ENCODE results near the gene C17orf107.
"Not testable (repeated sequence)": the region's sequence is repeated elsewhere in the genome, so short reads cannot be mapped to it uniquely, and the experiment has no call there.

C17orf107 gene

GRCh38 chr17:4899341-4900230 lies at the start of gene C17orf107:
Gene C17orf107 (plus strand): TSS chr17:4899536. CDS start chr17:4899763, 227 bp downstream.
- DNase-seq: no peak

DNA sequence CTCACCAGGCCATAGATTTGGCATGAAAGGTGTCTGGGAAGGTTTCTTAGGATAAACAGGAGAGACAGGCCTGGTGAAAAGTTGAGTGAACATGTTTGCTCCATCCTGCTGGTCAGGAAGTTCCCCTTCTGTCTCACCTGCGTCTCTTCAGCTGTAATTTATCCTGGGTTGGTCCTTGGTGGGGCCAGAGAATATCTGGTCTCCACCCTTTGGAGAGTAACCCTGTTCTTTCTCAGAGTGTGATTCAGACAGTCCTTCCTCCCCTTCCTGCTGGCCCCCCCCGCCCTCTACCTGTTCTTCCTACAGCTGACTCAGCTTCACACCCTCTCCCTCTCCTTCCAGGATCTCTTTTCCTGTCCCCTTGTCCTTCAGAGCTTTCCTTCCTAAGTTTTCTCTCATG lies 49.1 kb upstream of the C17orf107 start:
- no peak for DNase-seq

DNA sequence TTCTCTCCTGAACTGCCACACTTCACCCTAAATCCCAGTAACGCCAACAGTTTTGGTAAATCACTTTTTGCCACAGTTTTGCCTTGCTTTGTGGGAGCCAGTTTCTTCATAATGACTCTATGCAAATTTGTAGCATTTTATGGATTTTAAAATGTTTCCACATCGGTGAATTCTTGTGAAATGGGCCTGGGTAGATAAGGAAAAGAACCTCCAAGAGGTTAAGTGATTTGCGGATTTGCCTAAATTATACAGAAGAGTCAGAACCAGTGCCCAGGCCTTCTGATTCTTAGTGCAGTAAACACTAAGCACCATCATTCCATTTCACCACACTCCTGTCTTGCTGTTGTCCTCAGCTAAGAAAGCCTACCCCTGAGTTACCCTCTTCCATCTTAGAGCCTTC lies 48.3 kb upstream of the C17orf107 start:
- no peak for DNase-seq

- DNase-seq: no peak
Measured at GRCh38 chr17:4852567-4853207, 46.6 kb upstream of the C17orf107 start.

GRCh38 chr17:4853208-4853671 lies 46.1 kb upstream of the C17orf107 start:
- no peak for DNase-seq

- DNase-seq: no peak
Measured at GRCh38 chr17:4854111-4854681, 45.1 kb upstream of the C17orf107 start.

- no peak for DNase-seq
Measured at GRCh38 chr17:4856271-4856936, 42.9 kb upstream of the C17orf107 start.

- DNase-seq: peak; percentile 56
Measured at GRCh38 chr17:4856937-4857314, 42.4 kb upstream of the C17orf107 start.

GRCh38 chr17:4857347-4857746 lies 42.0 kb upstream of the C17orf107 start:
- DNase-seq: not testable (repeated sequence)

GRCh38 chr17:4858068-4858881 lies 41.1 kb upstream of the C17orf107 start:
- peak; percentile 91 for DNase-seq

- no peak for DNase-seq
Measured at GRCh38 chr17:4858882-4859260, 40.5 kb upstream of the C17orf107 start.

GRCh38 chr17:4859816-4860625 lies 39.3 kb upstream of the C17orf107 start:
- peak; percentile 31 for DNase-seq

DNA sequence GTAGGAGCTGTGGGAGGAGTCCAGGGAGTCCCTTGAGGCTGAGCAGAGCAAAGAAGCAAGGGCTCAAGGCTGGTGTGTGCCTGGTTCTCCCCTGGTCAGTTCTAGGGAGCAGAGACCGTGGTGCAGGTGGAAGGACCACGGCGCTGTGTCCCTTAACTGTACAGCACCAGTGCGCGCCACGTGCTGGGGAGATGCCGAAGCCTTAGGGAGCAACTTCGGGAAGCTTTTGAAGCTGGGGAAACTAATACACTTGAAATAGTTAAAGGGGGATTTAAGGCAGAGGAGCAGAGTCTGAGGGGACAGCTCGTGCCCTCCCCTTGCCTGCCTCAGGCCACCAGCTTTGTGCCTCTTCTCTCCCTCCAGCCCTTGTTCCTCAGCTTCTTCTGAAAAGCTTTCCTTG lies 38.7 kb upstream of the C17orf107 start:
- no peak for DNase-seq

DNA sequence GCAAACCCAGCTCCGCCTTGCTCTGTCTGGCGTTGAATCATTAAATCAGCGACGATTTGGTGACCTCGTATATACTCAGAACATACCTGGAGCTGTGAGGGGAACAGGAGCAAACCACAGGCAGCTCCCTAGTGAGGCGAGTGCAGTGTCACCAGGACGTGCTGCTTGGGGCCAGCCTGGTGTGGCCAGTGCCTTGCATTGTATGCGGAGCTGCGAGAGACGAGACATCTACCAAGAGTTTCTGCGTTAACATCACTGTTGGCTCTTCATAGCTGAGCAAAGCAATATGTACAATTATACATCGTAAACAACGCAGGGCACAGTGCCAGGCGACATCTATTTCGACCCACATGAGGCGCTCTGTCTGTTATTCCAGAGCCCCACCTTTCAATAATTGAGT lies 38.3 kb upstream of the C17orf107 start:
- no peak for DNase-seq

- DNase-seq: no peak
Measured at GRCh38 chr17:4862720-4863119, 36.6 kb upstream of the C17orf107 start.

DNA sequence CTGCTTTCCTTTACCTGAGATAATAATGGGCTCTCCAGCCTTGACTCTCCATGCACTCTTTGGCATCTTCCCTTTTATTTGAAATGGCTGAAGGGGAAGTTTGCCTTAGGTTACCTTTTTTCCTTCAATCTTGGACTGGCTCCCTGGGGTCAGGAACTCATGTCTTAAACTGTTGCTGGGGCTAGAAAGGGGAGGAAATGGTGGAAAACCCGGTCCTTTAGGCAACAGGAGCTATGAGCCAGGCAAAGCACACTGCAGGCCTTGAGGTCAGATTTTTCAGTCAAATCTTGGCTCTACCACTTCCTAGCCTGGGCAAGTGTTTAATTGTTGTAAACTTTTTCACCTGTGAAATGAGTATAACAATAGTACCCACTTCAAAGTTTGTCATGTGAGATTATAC lies 36.0 kb upstream of the C17orf107 start:
- DNase-seq: no peak

- not testable (repeated sequence) for DNase-seq
Measured at GRCh38 chr17:4867535-4867934, 31.8 kb upstream of the C17orf107 start.

- not testable (repeated sequence) for DNase-seq
Measured at GRCh38 chr17:4869058-4869998, 30.0 kb upstream of the C17orf107 start.

- no peak for DNase-seq
Measured at GRCh38 chr17:4870855-4871254, 28.5 kb upstream of the C17orf107 start.

DNA sequence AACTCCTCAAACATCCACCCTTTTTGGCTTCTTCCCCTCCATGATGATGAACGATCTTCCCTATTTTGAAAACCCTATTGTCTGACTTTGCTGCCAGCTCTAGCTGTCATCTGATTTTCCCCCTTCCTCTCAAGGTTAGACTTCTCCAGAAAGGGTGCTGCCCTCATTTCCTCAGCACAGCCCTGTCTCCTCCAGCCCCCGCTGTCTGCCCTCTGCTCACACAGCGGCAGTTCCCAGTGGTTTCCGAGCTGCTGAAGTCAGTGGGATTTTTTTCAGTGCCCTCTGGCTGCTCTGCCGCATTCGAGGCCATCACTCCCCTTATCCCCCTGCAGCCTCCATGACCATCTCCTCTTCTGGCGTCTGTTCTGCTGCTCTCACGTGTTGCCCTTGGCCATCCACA lies 26.6 kb upstream of the C17orf107 start:
- DNase-seq: peak; percentile 52

Measured in midbrain (tissue), 1 donor.